HUDEP-2 (cell line): ENCODE results near the gene NKPD1.

Source experiments
- DNase-seq, 76 experiments: peaks; one replicate each; lab custom pipeline; 2025; ENCODE audit not compliant: unreplicated experiment in 76 of 76; lab: John Stamatoyannopoulos, UW

Gene NKPD1

GRCh38 chr19:45141203-45141900 is 19.4 kb downstream of the NKPD1 start:
- DNase-seq, result no peak

GRCh38 chr19:45140533-45140932 is 20.2 kb downstream of the NKPD1 start:
- no peak for DNase-seq

DNA sequence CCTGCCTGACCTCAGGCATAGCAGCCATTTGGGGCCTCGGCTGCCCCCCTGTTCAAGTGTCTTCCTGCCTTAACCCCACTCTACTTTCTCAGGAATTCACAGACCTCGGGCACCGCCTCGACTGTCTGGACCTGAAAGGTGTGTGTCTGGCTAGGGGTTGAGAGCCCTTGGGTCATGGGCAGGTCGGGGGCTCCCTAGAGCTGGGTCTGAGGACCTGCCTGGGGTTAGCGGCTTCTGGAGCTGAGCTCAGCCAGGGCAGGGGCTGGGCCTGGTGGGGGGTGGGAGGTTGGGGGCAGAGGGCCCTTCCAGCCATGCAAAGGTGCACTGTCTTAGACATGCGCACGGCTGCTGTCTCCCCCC is 20.7 kb downstream of the NKPD1 start:
- DNase-seq, result no peak

- DNase-seq, result no peak
These were observed 21.3 kb downstream of the NKPD1 start for GRCh38 chr19:45139286-45140143.

DNA sequence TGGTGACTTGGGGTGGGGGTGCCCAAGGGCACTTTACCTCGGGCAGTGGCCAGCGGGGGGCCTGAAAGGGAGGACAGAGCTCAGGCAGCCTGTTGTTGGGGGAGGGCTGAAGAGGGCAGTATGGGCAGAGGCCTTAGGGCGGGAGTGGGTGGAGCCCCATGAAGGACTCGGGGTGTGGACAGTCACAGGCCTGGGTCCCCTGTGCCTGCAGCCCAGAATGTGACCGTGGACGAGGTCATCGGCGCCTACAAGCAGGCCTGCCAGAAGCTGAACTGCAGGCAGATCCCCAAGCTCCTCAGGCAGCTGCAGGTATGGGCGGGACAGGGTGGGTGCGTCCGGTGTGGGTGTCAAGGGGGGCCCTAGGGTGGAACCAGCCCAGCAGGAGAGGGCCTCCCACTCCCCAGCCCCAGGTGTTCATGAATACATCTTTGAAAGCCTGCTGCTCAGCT is 22.5 kb downstream of the NKPD1 start:
- DNase-seq, result peak in 1 of 76 experiments; percentile 15

DNA sequence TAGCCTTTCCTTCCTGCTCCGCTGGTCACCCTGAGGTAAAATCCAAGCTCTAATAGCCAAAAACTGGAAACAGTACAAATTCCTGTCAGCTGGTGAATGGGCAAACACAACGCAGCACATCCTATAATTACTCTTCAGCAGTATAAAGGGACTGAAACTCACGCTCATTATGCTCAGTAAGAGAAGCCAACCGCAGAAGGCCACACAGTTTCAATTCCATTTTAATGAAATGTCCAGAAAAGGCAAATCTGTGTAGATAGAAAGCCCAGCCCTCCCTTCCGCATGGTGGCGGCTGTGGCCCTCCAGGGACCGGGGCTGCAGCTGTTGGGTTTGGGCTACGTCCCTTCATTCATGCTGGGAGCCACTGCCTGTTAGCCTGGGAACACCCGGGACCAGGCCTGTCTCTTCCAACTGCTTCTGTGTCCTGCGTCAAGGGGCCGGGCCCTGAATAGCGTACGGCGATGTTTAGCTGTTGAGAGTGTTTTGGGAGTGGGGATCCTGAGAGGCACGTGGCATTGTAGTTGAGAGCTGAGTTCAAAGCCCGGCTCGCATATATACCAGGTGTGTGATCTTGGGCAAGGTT is 23.5 kb downstream of the NKPD1 start:
- DNase-seq, result no peak

GRCh38 chr19:45136507-45137178 is 24.1 kb downstream of the NKPD1 start:
- DNase-seq, result peak in 1 of 76 experiments; percentile 9

DNA sequence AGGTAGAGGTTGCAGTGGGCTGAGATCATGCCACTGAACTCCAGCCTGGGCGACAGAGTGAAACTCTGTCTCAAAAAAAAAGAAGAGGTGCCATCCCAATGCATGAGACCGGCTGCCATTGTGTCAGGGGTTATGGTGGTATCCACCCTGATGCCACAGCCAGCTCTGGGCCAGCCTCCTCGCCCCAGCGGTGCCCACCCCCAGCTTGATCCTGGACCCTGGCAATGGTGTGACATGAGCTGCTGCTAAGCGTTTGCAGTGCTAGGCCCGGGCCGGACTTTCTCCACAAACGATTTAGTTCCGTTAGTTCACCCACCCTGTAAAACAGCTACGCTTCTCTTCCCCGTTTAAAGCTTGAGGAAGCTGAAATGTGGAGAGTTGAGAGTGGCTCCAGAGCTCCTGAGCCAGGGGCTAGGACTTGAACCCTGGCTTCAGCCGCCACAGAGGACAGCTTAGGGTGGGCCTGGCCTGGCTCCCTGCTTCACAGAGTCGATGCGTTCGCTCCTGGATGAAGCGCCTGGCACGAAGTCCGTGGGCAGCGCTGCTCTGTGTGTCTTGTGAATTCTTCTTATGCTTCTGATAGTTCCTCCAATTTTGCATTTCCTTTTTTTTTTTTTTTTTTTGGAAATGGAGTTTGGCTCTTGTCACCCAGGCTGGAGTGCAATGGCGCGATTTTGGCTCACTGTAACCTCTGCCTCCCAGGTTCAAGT is 25.5 kb downstream of the NKPD1 start:
- DNase-seq, result no peak

- no peak for DNase-seq
These were observed 27.1 kb downstream of the NKPD1 start for GRCh38 chr19:45133661-45134060.

DNA sequence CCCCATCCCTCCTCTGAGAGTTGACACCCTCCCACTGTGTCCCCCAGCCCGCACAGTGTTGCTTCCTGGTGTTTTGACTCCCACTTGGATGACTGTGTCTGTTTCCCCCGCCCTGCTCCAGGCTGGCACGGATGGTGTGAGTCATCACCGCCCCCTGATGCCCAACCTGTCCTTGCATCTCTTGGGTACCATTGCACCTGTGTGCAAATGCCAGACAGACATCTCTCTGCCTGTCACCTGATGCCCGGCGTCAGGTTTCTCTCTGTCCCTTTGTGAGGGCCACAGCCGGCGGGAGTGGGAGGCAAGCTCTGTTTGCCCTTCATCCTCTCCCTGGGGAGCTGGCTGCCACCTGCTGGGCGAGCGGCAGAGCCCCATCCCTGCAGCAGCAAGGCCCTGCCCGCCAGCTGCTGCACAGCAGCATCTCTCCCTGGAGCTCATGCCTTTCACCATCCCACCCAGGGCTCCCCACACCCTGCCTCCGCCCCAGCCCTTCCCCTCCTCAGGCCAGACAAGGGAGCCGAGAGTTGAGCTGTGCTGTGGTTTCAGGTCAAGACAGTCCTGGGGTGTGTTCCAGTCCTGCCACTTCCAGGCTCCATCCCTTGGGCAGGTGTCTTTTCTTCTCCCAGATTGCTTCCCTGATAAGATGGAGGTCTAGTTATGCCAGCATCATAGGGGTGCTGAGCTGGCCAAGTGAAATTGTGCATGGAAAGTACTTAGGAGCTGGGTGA is 29.7 kb downstream of the NKPD1 start:
- DNase-seq, result peak in 7 of 76 experiments; percentile 7 to 30 (median 16)

- no peak for DNase-seq
These were observed 30.5 kb downstream of the NKPD1 start for GRCh38 chr19:45130236-45130635.

GRCh38 chr19:45128806-45129205 is 32.0 kb downstream of the NKPD1 start:
- DNase-seq, result no peak

- DNase-seq, result no peak
These were observed 32.6 kb downstream of the NKPD1 start for GRCh38 chr19:45128146-45128545.

DNA sequence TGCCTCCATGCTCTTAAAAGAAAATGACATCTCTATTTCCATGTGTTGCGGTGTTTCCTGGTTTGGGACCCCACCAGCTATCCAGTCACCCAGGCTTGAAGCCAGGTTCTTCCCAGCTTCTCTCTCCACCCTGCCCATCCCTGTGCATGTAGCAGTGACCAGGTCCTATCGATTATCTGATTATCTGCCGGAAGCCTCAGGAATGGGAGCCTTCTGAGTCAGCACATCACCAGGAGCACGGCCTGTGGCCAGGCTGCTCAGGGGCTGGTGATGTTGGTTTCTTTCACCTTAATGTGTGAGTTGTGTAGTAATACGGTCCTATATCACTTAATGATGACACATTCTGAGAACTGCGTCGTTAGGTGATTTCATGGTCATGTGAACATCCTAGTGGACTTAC is 34.1 kb downstream of the NKPD1 start:
- no peak for DNase-seq

GRCh38 chr19:45125975-45126493 is 34.7 kb downstream of the NKPD1 start:
- DNase-seq, result peak in 68 of 76 experiments; percentile 20 to 89 (median 64)

GRCh38 chr19:45125360-45125759 is 35.4 kb downstream of the NKPD1 start:
- DNase-seq, result no peak

DNA sequence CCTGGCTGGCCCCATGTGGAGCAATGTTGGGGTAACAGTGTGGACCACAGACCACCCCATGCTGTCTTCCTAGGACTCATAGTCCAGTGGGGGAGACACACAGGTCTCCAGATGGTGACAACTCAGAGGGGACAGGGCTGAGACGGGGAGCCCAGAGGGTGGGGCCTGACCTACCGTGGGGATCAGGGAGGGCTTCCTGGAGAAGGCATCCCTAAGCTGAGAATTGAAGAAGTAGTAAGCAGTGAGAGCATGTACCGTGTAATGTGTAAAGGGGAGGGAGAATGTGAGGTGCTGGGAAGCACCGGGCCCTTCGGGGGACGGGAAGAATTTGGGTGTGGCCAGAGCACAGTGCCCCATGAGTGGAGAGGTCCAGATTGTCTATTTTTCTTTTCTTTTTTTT is 36.8 kb downstream of the NKPD1 start:
- DNase-seq, result no peak

DNA sequence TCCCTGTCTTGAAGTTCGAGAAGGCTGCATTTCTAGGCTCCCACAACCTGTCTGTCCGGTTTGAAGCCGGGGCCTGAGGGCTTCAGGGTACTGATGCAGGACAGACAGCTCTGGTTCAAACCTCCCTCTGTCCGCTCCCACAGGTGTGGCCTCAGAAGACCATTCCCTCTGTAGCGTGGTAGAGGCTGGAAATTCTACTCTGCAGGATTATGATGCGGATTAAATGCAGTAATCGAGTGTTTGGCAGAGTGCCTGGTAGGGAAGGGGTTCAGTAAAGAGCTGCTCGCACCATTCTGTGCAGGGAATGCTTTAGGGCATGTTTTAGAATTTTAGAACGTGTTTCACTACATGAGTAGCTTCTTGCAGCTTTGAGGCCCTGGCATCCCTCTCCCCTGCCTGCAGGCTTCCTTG is 37.3 kb downstream of the NKPD1 start:
- no peak for DNase-seq

DNA sequence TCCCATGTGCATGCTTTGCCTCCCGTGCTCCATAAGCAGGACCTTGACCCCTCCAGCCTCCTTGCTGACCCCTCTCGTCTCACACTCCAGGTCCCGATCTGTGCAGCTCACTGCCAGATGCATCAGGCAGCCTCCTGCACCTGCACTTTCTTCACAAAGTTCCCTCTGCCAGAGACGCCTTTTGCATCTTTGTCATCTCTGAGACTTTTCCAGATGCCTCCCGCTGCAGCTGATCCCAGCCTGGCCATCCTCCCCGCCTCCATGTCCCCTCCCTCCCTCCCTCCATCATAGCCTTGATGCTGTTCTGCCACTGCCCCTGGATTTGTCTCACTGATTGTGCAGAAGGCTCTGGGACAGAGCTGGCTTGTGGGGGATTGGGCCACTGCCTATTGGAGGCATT is 38.0 kb downstream of the NKPD1 start:
- no peak for DNase-seq
